ENCODE data around the gene BHMT2. TPM values are rescaled to one million over a fixed set of nuclear protein-coding genes. Genes with fewer than 3 reads are reported as not detected.
A peak's percentile ranks its signal among the peaks of the same experiment; 100 is the strongest.

The BHMT2 gene
- total RNA-seq, 1 experiment from 2014 or later, result not detected

DNA sequence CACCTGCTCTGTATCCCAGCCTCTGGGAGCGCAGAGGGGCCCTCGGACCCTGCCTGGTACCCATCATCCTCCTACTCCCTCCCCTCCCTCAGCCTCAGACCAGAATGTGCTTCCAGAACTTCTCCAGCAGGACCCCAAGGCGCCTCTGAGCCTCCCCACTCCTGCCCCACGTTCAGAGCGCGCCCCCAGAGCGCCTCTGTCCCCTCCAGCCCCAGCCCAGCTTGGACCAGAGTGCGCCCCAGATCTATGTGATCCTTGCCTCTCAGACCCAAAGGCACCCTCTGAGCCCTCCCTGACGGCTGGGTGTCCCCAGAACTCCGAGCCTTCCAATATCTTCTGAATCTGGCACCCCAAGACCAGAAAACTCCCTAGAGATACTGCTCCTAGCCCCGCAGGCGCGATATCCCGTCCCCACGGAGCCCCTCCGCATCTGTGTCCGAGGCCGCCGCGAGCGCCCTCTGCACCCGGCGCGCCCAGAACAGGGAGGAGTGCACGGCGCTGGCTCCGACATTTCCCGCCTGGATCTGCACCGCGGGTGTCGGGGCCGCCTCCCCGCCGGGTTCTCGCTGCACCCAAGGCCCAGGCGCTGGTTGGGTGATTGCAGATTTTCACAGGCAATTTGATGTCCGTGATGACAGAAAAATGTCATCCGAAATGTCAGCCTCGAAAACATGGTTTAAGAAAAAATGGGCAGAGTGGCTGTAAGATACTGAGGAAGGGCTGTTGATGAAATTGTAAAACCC lies 42.6 kb downstream of the BHMT2 start:
- Mint-ChIP-seq H3K4me1 (peaks cover 7 to 9% of the 10 kb centered on the region in 2 experiments), H3K4me3 (peak overlapping the region; percentile 70 to 88), H3K36me3 (ENCODE audit: insufficient read depth in 1 of 3, low read depth in 3 of 3) (no peaks in the 10 kb centered on the region), H3K9me3 (no peaks in the 10 kb centered on the region), H3K27me3 (ENCODE audit: low read depth) (peaks cover 54% of the 10 kb centered on the region), H3K27ac (no peak overlapping the region)
- Histone ChIP-seq H2BK15ac (ENCODE audit: low read depth, low read length) (no peak overlapping the region), H3K79me1 (ENCODE audit: insufficient read depth, low read depth, low read length, poor library complexity, severe bottlenecking) (no peaks in the 10 kb centered on the region), H3K14ac (ENCODE audit: insufficient read depth, low read length) (no peak overlapping the region), H3K23me2 (ENCODE audit: insufficient read length, low read depth, low read length, poor library complexity, severe bottlenecking) (peaks cover 11% of the 10 kb centered on the region), H2BK12ac (ENCODE audit: insufficient read length, low read depth, low read length) (no peak overlapping the region), H3K23ac (ENCODE audit: insufficient read length, low read depth, low read length) (no peak overlapping the region), H3K4me1 (ENCODE audit: insufficient read depth, low read length) (no peaks in the 10 kb centered on the region; the same call in none of the 2 replicates), H4K8ac (replicated peaks; ENCODE audit: insufficient read length, low read depth, low read length) (no peak overlapping the region), H3K56ac (ENCODE audit: insufficient read length, low read depth, low read length) (no peak overlapping the region), H3K27ac (ENCODE audit: insufficient read length, low read depth, low read length) (no peak overlapping the region), H3K9ac (ENCODE audit: extremely low read depth, insufficient read length, low read length) (no peak overlapping the region), H3K27me3 (ENCODE audit: insufficient read depth, low read length) (peaks cover 13% of the 10 kb centered on the region; the same call in 1 of the 2 replicates), H2AK5ac (ENCODE audit: insufficient read length, low read length) (no peak overlapping the region), H3K4ac (ENCODE audit: low read depth, low read length) (no peak overlapping the region), H2AFZ (ENCODE audit: low read length) (no peak overlapping the region), H2BK120ac (ENCODE audit: low read depth, low read length, poor library complexity, severe bottlenecking) (no peak overlapping the region), H3T11ph (ENCODE audit: low read length) (no peak overlapping the region), H4K20me1 (ENCODE audit: control insufficient read depth, insufficient read depth, insufficient read length) (no peaks in the 10 kb centered on the region), H4K91ac (ENCODE audit: insufficient read length, low read depth, low read length) (no peak overlapping the region), H3K18ac (ENCODE audit: insufficient read length, low read depth, low read length) (no peak overlapping the region), H3K4me2 (ENCODE audit: insufficient read depth, insufficient read length, low read length) (peak overlapping the region; percentile 49), H4K5ac (ENCODE audit: insufficient read length, low read depth, low read length) (no peak overlapping the region), H3K9me3 (ENCODE audit: control insufficient read depth, low read depth, low read length) (no peaks in the 10 kb centered on the region), H2BK20ac (ENCODE audit: low read depth, low read length, poor library complexity, severe bottlenecking) (no peak overlapping the region), H3K79me2 (ENCODE audit: insufficient read depth, low read length) (no peaks in the 10 kb centered on the region), H2BK5ac (ENCODE audit: insufficient read length, low read length) (no peak overlapping the region)
- DNase-seq, result peak; percentile 33
- WGBS (ENCODE audit: extremely low coverage, insufficient read length, low lambda C conversion rate), result no CpG with 5 or more reads among the region's 39 CpGs
- TF ChIP-seq, protein P1, sequence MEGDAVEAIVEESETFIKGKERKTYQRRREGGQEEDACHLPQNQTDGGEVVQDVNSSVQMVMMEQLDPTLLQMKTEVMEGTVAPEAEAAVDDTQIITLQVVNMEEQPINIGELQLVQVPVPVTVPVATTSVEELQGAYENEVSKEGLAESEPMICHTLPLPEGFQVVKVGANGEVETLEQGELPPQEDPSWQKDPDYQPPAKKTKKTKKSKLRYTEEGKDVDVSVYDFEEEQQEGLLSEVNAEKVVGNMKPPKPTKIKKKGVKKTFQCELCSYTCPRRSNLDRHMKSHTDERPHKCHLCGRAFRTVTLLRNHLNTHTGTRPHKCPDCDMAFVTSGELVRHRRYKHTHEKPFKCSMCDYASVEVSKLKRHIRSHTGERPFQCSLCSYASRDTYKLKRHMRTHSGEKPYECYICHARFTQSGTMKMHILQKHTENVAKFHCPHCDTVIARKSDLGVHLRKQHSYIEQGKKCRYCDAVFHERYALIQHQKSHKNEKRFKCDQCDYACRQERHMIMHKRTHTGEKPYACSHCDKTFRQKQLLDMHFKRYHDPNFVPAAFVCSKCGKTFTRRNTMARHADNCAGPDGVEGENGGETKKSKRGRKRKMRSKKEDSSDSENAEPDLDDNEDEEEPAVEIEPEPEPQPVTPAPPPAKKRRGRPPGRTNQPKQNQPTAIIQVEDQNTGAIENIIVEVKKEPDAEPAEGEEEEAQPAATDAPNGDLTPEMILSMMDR (conservative IDR thresholded peaks at IDR 0.05), result peak; percentile 29; the same call in 1 of the 3 replicates

Measured in H9 (cell line).